ENCODE measurements around the gene TPO.
"Not testable (repeated sequence)": the region's sequence is repeated elsewhere in the genome, so short reads cannot be mapped to it uniquely, and the experiment has no call there.

Gene TPO

DNA sequence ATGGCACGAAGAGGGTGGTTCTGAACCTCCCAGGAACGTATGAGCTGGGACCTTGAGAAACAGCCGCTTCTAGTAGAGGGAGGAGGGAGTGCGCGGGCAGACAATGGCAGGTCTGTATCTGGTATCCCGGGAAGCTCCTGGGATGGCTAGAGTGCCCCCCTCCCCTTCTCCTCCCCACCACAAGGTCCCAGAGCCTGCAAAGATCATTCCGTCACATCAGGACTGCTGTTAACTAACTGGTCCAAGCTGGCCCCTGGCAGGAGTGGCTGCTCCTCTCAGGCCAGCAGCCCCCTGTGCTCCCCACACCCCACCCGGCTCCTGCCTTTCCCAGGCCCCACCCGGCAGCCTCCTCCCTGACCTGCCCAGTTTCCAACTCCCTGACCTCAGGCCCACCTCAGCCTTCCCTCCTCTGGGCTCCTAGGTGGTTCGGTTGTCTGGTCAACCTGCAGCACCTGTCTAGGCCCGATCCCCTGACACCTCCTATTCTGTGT lies 75.0 kb downstream of the TPO start:
- DNase-seq, result no peak

DNA sequence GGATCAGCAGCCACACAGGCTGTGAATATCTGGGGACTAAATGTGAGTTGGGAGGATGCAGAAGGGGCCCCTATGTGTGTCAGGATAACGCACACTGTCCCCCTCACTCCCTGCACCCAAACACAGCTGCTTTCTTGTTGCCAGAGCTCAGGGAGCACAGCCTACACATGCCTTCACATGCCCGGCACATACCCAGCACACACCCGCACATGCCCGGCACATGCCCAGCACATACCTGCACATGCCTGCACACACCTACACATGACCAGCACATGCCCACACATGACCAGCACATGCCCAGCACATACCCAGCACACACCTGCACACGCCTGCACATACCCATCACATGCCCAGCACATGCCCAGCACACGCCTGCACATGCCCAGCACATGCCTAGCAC lies 75.6 kb downstream of the TPO start:
- DNase-seq, result no peak

DNA sequence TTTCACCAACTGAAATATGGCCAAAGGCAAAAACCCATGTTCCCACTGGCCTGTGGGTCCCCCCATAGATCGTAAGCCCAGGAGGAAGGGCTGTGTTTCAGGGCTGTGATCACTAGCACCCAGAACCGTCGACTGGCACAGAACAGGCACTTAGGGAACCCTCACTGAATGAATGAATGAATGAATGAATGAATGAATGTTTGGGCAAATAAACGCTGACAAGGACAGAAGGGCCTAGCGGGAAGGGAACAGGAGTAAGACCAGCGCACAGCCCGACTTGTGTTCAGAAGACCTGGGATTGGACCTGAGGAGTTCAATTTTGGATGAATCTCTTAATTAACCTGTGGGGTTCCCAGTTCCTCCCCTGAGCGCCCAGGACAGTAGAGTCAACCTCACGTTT lies 76.2 kb downstream of the TPO start:
- DNase-seq, result no peak

DNA sequence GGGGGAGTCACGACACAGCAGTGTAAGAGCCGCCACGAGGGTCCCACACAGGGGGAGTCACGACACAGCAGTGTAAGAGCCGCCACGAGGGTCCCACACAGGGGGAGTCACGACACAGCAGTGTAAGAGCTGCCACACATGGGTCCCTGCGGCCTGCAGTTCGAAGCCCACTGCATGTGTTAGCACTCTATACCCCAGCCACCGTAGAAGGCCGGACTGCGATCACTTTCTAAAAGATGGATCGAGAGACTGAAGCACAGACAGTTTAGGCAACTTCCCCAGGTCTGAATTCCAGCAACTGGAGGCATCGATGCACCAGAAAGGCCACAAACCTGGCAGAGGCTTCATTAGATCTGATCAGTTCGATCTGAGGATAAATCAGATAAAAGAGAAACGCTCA lies 77.1 kb downstream of the TPO start:
- not testable (repeated sequence) for DNase-seq

DNA sequence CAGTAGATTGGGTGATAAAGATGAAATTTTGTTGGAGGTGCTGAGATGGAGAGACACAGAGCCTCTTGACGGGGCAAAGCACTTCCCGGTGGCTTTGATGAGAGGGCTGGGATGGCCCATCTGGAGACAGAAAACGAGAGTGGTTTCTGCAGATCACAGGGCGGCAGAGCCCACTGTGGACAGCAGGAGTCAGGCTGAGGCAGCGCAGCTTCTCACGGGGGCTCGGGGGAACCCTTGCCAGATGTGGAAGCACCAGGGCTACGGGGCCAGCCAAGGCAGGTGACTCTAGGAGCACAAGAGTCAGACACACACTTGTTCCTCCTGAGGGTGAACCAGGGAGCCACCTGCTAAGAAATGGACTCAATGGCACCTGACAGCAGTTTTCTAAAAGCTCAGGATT lies 78.5 kb downstream of the TPO start:
- no peak for DNase-seq

DNA sequence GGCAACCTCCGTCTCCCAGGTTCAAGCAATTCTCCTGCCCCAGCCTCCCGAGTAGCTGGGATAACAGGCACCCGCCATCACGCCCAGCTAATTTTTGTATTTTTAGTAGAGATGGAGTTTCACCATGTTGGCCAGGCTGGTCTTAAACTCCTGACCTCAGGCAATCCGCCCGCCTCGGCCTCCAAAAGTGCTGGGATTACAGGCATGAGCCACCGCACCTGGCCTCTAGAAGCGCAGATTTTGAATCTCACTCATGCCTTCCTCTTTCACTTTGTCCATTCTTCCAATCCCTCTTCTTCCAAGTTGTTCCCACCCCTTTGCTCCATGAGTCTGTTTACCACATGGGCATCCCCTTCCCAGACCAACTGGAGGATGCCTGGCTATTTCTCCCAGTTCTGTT lies 79.0 kb downstream of the TPO start:
- not testable (repeated sequence) for DNase-seq

DNA sequence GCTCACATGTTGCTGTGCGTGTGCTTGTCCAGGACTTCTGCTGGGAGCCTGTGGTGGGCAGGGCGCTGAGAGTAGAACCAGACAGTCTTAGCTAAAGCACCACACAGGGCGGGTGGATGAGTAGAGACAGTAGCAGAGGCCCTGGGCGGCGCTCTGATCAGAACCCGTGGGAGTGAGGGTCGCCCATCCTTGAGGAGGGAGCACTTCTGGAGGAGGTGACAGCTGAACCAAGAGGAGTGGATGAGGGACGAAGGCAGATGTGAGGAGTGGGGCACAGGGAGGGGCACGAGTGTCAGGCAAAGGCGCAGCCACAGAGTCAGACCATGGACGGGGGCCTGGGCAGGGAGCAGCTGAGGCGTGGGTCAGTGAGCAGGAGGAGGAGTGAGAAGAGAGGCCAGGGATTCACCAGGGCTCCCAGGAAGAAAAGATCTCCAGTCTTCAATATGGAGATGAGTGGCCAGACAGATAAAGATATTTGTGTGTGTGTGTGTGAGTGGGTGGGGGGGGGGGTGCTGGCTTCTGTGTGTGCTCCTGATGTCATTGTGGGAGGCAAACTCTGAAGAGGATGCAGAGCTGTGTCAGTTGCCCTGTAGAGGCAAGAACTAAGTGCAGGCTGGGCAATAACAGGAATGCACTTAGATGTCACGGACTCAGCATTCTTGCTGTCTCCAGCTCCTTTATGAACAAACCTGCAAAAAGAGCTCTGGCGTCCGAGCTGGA lies 79.6 kb downstream of the TPO start:
- DNase-seq, result no peak

DNA sequence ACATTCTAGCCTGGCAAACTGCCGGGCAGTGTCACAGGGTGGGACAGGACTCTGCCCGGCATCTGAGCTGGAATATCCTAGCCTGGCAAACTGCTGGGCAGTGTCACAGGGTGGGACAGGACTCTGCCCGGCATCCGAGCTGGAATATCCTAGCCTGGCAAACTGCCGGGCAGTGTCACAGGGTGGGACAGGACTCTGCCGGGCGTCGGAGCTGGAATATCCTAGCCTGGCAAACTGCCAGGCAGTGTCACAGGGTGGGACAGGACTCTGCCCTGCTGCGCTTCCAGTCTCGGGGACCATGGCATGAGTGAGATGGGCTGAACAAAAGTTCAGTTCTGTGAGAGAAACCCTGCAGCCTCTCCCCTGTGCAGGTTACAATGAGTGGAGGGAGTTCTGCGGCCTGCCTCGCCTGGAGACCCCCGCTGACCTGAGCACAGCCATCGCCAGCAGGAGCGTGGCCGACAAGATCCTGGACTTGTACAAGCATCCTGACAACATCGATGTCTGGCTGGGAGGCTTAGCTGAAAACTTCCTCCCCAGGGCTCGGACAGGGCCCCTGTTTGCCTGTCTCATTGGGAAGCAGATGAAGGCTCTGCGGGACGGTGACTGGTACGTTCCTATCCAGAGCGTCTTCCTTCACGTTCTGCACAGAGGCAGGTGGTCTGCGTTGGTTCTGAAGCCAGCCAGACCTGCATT lies 80.3 kb downstream of the TPO start:
- DNase-seq, result no peak

DNA sequence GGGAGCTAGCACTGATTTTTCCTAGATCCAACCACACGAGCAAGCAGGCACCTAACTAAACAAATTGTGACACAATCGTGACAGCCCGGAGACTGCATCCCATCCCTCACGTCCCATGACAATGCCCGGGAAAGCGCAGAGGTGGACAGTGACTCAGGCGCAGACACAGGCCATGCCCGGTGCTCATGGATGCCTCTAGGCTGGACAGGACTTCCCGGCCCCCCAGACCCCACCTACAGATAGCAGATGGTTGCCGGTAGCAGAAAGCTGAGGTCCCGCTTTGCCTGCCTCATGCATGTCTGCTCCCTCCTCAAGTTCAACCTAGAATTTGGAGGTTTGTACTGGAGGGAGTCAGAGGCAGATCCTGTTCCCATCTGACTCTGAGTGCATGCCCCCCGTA lies 81.0 kb downstream of the TPO start:
- no peak for DNase-seq

DNA sequence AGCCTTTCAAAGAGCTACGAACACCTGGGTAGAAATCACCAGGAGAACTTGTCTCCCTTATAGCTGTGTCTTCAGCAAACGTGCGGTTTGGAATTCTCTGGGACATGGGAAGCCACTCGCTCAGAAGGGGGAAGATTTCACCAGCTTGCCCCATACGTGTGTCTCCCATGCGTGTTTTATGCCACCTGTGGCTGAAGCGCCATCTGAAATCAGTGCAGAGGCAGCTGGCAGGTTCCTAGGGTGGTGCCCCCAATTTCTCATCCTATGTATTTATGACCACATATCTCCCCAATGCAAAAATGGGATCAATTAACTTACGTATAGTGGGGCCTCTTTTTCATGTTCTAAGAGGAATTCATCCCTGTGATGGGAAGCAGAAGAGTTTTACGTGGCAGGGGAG lies 81.6 kb downstream of the TPO start:
- no peak for DNase-seq

DNA sequence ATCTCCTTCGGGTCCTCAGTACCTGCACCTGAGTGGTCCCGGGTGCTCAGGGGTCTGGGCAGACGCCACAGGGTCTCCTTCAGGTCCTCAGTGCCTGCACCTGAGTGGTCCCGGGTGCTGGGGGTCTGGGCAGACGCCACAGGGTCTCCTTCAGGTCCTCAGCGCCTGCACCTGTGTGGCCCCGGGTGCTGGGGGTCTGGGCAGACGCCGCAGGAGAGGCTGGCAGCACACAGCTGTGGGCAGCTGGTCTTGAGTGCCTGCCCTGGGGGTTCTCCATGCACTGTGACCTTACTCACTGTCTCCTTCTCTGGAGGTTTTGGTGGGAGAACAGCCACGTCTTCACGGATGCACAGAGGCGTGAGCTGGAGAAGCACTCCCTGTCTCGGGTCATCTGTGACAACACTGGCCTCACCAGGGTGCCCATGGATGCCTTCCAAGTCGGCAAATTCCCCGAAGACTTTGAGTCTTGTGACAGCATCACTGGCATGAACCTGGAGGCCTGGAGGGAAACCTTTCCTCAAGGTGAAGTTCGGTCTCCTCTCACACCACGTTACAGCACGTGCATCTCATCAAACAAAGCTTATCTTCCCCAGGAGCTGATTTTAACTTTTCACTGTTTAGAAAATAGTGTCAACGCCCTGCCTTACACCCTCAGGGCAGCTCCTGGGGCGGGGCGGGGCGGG lies 82.6 kb downstream of the TPO start:
- no peak for DNase-seq

DNA sequence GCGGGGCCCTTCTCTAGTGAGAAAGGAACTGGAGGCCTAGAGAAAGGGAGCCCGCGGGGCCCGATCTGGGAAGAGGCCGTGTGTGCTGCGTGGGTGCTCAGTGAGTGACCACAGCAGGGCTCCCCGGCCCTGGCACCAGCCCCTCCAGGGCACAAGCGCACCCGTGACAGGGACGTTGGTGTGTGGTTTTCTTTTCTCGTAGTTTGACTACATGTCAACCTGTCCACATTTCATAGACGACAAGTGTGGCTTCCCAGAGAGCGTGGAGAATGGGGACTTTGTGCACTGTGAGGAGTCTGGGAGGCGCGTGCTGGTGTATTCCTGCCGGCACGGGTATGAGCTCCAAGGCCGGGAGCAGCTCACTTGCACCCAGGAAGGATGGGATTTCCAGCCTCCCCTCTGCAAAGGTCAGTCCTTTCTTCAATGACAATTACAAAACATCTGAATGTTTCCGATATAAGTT lies 83.1 kb downstream of the TPO start:
- no peak for DNase-seq

DNA sequence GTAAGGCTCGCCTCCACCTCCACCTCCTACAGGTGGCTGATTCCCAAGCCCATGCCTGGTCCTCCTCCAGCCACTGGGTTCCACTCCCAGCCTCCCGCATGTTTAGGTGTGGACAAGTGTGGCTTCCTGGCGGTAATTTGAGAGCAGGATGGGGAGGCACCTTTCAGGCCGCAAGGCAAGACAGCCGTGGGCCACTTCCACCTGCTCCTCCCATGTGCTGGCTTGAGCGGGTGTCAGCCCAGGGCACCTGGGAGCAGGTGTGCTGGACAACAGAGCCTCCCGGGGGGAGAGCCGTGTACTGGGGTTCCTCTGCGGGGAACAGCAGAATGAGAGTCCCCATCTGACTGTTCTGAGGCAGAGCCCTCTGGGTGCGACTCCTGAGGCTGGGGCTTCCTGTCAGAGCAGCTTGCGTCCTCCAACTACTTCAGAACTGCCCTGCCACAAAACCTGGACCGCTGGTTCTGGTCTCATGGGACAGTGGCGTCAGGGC lies 83.9 kb downstream of the TPO start:
- no peak for DNase-seq

DNA sequence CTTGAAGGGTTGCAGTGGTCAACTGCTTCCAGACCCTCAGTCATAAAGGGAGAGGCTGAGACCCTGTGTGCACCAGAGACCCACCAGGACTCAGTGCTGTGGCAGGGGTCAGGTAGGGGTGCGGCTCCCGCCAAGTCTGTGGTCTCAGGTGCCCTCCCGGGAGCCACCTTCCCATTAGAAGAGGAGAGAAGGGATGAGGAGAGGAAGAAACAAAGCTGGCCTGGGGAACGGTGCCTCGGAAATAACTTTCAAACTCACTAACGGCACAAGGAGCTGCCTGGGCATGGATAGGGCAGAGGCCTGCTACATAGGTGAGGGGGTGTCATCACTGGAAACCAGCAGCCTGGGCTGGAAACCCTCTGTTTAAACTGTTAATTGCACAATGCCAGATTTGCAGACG lies 84.9 kb downstream of the TPO start:
- DNase-seq, result no peak

DNA sequence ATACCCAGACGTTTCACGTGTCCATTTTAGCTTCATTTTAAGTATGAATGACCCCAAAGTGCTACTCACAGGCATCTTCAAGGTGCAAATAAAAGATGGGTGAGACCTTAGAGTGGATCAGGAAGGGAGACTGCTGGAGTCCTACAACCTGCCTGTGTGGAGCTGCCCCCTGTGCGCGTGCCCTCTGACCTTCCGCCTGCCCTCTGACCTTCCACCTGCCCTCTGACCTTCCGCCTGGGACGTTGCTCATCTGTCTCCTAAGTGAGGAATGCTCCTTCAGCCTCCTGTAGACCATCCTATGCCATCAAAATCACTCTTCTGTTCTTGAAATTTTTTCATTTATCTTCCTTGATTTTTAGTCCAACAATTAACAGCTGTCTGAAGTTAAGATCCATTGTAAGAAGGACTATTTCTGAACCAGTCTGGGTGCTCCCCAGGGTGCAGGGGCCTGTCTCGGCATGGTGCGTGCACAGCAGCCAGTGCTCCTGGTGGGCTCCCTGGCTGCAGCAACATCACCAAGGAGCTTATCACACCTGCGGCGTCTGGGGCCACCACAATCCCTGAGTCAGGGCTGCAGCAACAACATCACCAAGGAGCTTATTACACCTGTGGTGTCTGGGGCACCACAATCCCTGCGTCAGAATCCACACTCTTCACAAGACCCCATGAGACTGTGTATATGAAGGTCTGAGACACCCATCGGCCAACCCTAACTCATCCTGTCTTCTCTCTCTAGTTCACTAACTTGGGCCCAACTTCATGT lies 86.0 kb downstream of the TPO start:
- DNase-seq, result no peak

DNA sequence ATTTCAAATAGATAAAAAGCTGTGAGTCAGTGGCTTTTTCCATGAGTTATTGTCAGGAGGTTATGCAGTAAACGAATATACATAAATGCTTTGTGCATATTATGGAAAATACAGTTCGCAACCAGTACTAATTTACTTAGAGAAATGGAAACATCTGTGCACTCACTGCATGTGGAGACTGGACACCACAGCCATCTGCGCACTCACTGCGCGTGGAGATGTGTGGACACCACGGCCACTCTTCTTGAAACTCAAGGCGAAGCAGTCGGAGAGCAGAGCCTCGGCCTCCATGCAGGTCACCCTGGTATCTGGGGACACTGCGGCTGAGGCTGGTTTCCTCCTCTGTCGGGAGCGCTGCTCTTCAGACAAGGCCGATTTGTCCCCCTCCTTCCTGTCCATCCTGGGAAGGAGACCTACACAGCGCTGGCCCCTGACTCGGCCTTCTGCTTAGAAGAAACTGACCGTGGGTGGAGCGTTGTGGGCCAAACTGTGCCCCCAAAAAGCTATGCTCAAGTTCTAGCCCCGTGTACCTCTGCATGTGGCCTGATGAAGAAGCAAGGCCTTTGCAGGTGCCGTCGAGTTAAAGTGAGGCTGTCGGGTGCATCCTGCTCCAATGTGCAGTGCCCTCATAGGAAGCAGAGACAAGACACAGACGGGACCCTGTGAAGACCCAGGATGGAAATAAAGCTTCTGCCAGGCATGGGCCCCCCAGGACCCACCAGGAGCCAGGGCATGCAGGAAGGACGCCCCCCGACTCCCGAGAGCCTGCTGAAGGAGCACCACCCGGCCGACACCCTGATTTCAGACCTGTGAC lies 88.0 kb downstream of the TPO start:
- DNase-seq, result no peak

DNA sequence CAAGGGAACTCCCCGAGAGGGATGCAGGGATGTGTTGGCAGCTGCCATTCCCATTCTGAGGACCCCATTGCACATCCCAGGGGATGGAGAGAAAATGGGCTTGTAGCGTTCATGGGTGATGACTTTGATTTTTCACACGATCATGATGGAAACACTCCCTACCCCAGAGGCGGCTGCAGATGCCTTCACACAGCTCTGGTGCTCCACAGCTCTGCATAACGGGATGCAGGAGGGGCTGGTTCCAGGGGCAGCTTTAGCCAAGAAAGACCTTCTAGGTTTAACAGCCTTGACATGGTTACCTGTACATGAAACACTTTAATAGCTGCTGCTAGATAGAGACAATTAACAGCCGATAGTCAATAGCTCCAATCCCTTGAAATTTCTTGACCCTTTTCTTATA lies 88.7 kb downstream of the TPO start:
- DNase-seq, result no peak

DNA sequence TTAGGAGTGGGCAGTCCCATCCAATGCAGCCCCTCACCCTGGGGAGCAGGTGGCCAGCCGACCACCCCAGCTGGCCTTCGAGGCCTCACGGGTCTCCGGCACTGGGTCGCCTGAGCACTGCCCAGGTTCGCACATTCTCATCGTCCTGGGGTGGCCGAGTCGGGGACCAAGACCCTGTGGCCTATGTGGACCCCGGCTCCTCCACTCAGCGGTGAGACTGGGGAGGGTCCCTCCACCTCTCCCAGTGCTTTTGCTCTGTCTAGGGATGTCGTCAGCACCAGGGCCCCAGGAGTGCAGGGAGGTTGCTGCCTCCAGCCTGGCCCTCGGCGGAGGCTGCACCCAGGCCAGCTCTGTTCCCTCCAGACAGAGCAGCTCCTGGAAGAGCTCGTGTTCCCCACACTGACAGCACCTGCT lies 89.6 kb downstream of the TPO start:
- DNase-seq, result no peak

DNA sequence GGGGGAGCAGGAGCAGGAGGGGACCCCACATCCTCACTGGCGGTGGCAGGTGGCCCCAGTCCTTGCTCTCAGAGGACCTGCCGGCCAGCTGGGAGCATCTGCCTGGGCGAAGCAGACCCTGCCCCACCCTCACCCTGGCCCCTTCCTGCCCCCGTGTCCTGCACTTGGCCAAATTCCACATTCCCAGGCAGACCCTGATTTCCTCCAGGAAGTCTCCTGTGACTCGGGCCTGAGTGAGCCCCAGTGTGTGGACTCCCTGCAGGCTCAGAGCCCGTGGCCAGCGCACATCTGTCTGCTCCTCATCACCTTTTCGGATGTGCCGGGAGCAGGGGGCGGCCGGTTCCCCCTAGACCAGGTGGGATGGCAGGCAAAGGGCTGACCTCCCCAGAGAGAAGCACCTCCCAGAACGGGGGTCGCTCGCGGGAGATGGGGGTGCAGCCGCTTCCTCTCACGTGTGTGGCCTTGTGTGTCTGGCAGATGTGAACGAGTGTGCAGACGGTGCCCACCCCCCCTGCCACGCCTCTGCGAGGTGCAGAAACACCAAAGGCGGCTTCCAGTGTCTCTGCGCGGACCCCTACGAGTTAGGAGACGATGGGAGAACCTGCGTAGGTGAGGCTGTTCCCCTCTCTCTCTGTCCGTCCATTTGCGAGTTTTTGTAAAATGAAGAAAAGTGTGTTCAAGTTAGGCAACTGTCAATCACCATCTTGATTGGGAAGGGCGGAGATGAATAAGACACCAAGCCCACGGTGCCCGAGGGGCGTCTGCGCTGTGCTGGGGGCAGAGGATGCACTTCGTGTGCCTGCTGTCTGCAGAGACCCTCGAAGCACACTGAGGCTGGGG lies 90.4 kb downstream of the TPO start:
- DNase-seq, result no peak

DNA sequence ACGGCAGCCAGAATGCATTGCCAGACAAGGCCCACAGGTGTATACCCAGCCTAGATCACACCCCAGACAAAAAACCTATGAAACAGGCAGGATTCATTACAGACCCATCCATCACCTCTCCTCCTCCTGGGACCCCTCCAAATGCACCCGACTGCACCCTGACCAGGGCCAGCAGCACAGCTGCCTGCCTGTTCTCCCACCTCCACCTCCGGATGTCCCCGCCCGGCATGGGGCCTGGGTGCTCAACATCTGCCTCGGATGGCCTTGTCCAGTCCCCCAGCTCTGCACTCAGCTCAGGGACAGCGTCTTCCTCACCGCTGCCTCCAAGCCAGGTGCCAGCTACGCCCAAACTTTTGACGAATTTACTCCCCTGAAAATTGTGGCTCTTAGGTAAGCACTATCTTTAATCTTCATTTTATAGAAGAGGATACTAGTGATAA lies 91.1 kb downstream of the TPO start:
- DNase-seq, result no peak

DNA sequence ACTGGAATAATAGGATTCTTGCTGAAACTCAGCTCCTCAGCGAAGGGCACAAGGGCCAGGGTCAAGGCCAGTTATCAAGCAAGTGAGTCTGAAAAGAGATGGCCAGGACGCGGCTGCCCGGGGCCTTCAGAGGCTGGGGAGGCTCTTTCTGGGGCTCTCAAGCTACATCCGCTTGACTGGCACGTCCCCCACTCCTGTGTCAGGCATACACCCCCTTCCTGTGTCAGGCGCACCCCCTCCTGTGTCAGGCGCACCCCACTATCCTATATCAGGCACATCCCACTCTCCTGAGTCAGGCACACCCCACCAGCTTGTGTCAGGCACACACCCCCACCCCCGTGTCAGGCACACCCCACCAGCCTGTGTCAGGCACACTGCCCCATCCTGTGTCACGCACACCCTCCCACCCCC lies 91.8 kb downstream of the TPO start:
- DNase-seq, result no peak

Data from MV-4-11 (cell line).